Brain microvascular endothelial cell (primary cell): Measurements from ENCODE around the gene PIR.

Source experiments
- DNase-seq: peaks from one replicate; pipeline ENCODE4 v3.0.0-alpha.2; 2020
- H3K27ac ChIP-seq: fragments of 250-450 bp; sonication (Bioruptor Pico); 2 replicates; pipeline ENCODE4 v1.5.1; 2020; ENCODE audit warnings: mild to moderate bottlenecking, moderate library complexity
- H3K27me3 ChIP-seq: fragments of 250-450 bp; sonication (Bioruptor Pico); replicated peaks from 2 replicates; pipeline ENCODE4 v1.5.1; 2020; ENCODE audit warnings: mild to moderate bottlenecking
- H3K36me3 ChIP-seq: fragments of 250-450 bp; sonication (Bioruptor Pico); replicated peaks from 2 replicates; pipeline ENCODE4 v1.5.1; 2020; ENCODE audit warnings: mild to moderate bottlenecking
- H3K4me3 ChIP-seq: 2 replicates; pipeline ENCODE4 v1.5.1; 2011; ENCODE audit warnings: low read depth, mild to moderate bottlenecking, control low read depth, low read length, moderate library complexity
- in situ Hi-C: cut with HindIII; loops from 2 replicates; pipeline ENCODE4 v1.10.0; 2017; ENCODE audit warnings: low sequenced_read_pairs, low pct_ligation_motif_present
- TF ChIP-seq, protein P1 (sequence below): IDR thresholded peaks from 2 replicates; pipeline ENCODE4 v1.5.1; 2011; ENCODE audit warnings: low read depth, mild to moderate bottlenecking, moderate library complexity, low read length, control low read depth, inconsistent platforms; ENCODE audit errors: missing control alignments

The PIR gene

DNA sequence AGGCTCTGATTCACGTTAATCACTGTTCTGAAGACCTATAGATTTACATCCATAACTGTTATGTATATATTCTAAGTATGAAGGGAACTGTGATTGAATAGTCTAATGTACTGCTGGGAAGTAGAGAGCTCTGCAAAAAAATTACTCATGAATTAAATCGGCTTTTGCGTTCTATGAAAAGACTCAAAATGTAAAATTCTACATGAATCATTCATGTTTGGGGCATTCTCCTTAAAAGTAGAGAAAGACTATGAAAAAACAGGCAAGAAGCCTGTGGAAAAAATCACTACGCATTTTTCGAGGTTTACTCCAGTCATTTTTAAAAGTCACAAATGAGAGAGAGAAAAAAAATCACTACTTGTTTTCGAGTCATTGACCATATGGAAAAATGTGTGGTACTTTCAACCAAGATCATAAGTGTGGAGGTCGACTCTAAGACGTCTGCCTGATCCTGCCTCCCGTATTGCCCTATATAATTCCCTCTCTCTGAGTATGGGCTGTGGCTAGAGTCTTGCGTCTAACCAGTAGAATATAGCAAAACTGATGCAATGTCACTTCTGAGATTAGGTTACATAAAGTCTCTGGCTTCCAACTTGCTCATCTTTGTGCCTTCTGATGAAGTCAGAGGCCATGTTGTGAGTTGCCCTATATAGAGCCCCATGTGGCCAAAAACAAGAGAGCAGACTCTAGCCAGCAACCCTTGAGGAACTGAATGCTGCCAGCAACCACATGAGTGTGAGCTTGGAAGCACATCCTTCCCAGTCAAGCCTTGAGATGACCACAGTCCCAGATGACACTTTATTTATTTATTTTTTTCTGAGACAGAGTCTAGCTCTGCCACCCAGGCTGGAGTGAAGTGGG is 76.8 kb downstream of the PIR start:
- TF ChIP-seq, protein P1, sequence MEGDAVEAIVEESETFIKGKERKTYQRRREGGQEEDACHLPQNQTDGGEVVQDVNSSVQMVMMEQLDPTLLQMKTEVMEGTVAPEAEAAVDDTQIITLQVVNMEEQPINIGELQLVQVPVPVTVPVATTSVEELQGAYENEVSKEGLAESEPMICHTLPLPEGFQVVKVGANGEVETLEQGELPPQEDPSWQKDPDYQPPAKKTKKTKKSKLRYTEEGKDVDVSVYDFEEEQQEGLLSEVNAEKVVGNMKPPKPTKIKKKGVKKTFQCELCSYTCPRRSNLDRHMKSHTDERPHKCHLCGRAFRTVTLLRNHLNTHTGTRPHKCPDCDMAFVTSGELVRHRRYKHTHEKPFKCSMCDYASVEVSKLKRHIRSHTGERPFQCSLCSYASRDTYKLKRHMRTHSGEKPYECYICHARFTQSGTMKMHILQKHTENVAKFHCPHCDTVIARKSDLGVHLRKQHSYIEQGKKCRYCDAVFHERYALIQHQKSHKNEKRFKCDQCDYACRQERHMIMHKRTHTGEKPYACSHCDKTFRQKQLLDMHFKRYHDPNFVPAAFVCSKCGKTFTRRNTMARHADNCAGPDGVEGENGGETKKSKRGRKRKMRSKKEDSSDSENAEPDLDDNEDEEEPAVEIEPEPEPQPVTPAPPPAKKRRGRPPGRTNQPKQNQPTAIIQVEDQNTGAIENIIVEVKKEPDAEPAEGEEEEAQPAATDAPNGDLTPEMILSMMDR, result no peak
- H3K27me3 ChIP-seq, result no peaks in the 10 kb centered on the region
- DNase-seq, result no peak
- in situ Hi-C loops, result no loop called here
- no peaks in the 10 kb centered on the region for H3K36me3 ChIP-seq
- H3K27ac ChIP-seq, result no peak overlapping the region
- H3K4me3 ChIP-seq, result no peak overlapping the region

DNA sequence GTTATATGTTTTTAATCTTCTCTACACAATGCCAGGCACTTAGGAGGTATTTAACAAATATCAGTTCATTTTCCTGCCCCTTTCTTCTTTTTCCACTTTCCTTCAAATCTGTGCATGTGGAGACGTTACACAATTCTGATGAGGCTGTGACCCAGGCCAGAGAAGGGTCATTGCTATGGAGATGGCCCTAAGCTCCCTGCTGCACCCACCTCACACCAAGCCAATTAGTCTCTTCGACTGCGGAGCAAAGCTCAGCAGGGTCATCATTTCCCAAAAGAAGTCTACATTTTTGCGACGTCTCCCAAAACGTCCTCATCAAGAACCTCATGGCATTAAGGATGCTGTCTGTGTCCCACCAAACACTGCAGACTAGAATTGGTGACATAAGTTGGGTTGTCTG is 80.0 kb downstream of the PIR start:
- TF ChIP-seq, protein P1, result no peak
- DNase-seq, result no peak
- in situ Hi-C loops, result no loop called here

DNA sequence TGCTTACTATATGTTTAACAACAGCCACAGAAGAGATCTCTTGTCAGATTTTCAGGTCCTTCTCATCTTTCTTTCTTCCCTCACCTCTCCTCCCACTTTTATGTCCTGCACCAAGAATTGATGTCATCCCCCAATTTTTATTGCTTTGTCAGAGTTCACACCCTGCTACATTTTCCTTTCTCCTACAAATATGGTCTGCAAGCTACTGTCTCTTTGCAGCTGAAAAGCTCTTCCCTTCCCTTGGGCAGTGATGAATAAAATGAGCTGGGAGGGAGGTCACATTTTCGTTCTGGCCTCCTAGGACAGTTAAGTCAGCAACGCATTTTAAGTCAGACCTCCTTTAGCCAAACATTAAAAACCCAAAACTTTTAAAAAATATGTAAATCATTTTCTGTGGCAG is 82.2 kb downstream of the PIR start:
- no peak overlapping the region for H3K27ac ChIP-seq
- DNase-seq, result no peak
- no peak overlapping the region for H3K4me3 ChIP-seq
- no peaks in the 10 kb centered on the region for H3K27me3 ChIP-seq
- no peaks in the 10 kb centered on the region for H3K36me3 ChIP-seq
- in situ Hi-C loops, result no loop called here
- TF ChIP-seq, protein P1, result no peak

More for the DNA sequence above, 80.0 kb downstream of the PIR start:
- no peaks in the 10 kb centered on the region for H3K27me3 ChIP-seq
- H3K36me3 ChIP-seq, result no peaks in the 10 kb centered on the region
- no peak overlapping the region for H3K4me3 ChIP-seq
- H3K27ac ChIP-seq, result no peak overlapping the region

DNA sequence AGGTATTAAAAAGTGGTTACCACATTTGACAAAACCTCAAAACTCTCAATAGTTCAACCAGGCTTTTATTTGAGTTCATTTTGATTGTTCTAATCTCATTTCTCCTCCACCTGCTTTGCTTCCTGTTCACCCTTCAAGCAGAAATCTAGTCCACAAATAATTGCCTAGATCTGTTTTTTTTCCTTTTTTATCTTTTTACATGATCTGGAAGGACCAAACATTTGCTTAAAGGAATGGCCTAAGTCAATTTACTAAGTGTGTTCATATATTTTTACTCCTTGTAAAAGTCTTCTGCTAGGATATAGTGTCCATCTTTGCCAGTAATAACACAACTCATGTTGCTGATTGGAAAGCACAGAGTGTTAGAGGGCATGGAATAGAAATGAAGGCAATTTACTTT is 82.7 kb downstream of the PIR start:
- no peak for DNase-seq
- no peaks in the 10 kb centered on the region for H3K36me3 ChIP-seq
- H3K4me3 ChIP-seq, result no peak overlapping the region
- TF ChIP-seq, protein P1, result no peak
- in situ Hi-C loops, result no loop called here
- H3K27me3 ChIP-seq, result no peaks in the 10 kb centered on the region
- H3K27ac ChIP-seq, result no peak overlapping the region

DNA sequence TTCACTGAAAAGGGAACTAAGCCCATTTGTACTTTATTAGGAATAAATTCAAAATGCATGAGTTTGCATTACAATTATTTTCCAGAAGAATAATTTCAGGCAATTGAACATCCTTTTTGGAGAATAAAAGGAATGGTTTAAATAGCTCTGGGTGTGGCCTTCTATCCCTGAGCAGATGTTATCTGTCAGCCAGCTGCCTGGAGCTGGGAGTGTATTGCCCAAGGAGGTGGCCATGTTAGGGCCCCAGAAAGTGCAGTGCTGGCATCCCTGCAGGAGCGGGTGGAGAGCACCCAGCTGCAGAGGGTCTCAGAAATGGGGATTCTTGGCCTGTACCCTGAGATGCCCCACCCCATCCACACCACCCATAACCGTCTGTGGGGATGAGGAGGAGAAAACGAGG is 87.3 kb downstream of the PIR start:
- DNase-seq, result no peak
- in situ Hi-C loops, result no loop called here
- Histone ChIP-seq H3K27ac (no peak overlapping the region), H3K27me3 (no peaks in the 10 kb centered on the region), H3K4me3 (no peak overlapping the region), H3K36me3 (no peaks in the 10 kb centered on the region)
- TF ChIP-seq, protein P1, result no peak
